ENCODE results near the gene COL6A3.

Gene COL6A3

DNA sequence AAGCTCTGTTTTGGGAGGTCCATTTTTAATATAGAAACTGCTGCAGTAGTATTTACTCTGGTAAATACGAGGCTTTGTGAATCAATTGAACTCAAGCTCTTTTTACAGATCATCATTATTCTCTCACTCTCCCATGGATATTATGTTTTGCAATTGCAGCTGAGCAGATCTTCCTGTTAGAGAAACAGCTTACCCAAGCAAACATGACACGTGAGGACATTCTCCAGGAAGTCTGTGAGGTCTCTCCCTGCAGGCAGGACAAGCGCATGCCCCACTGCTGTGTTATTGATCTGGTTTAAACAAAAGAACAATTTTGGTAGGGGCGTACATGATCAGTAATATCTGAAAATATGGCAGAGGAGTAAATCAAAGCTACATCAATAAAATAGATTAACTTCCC lies 72.1 kb downstream of the COL6A3 start:
- Histone ChIP-seq H3K36me3 (ENCODE audit: insufficient read depth) (no peaks in the 10 kb centered on the region), H3K79me2 (ENCODE audit: insufficient read depth, low read depth) (no peaks in the 10 kb centered on the region), H2AFZ (ENCODE audit: low read depth) (no peak overlapping the region), H4K20me1 (ENCODE audit: insufficient read depth) (no peaks in the 10 kb centered on the region), H3K27ac (no peak overlapping the region), H3K4me2 (no peak overlapping the region), H3K27me3 (ENCODE audit: insufficient read depth, low read depth) (no peaks in the 10 kb centered on the region), H3K4me1 (ENCODE audit: low read depth, poor library complexity, severe bottlenecking) (no peaks in the 10 kb centered on the region), H3K9ac (no peak overlapping the region), H3K4me3 (IDR thresholded peaks at IDR 0.05; ENCODE audit: insufficient read depth, low read depth, low read length) (no peak overlapping the region)
- TF ChIP-seq, protein P1, sequence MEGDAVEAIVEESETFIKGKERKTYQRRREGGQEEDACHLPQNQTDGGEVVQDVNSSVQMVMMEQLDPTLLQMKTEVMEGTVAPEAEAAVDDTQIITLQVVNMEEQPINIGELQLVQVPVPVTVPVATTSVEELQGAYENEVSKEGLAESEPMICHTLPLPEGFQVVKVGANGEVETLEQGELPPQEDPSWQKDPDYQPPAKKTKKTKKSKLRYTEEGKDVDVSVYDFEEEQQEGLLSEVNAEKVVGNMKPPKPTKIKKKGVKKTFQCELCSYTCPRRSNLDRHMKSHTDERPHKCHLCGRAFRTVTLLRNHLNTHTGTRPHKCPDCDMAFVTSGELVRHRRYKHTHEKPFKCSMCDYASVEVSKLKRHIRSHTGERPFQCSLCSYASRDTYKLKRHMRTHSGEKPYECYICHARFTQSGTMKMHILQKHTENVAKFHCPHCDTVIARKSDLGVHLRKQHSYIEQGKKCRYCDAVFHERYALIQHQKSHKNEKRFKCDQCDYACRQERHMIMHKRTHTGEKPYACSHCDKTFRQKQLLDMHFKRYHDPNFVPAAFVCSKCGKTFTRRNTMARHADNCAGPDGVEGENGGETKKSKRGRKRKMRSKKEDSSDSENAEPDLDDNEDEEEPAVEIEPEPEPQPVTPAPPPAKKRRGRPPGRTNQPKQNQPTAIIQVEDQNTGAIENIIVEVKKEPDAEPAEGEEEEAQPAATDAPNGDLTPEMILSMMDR (conservative IDR thresholded peaks at IDR 0.05; ENCODE audit: low read depth, low read length) = no peak

DNA sequence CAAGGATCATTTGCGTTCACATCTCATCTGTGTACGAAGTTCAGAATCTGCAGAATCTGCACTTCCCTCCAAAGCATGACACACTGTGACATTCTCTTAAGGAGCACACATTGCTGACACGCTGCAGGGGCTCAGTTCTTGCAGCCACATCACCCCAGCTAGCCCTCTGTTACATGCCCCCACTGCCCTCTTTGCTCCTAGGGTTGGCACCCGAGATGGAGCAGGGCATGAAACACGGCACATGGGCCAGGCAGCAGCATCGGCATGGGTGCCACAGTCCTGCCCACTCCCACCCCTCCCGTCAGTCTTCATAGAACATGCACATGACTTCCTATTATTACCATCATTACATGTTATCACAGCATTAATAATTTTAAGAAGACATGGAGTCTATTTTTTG lies 76.4 kb downstream of the COL6A3 start:
- Histone ChIP-seq H3K4me1 (ENCODE audit: low read depth, poor library complexity, severe bottlenecking) (no peaks in the 10 kb centered on the region), H3K4me2 (no peak overlapping the region), H2AFZ (ENCODE audit: low read depth) (no peak overlapping the region), H3K79me2 (ENCODE audit: insufficient read depth, low read depth) (no peaks in the 10 kb centered on the region), H3K27ac (no peak overlapping the region), H3K4me3 (IDR thresholded peaks at IDR 0.05; ENCODE audit: insufficient read depth, low read depth, low read length) (no peak overlapping the region), H3K36me3 (ENCODE audit: insufficient read depth) (no peaks in the 10 kb centered on the region), H4K20me1 (ENCODE audit: insufficient read depth) (no peaks in the 10 kb centered on the region), H3K9ac (no peak overlapping the region), H3K27me3 (ENCODE audit: insufficient read depth, low read depth) (no peaks in the 10 kb centered on the region)
- TF ChIP-seq, protein P1 (conservative IDR thresholded peaks at IDR 0.05; ENCODE audit: low read depth, low read length) = no peak

DNA sequence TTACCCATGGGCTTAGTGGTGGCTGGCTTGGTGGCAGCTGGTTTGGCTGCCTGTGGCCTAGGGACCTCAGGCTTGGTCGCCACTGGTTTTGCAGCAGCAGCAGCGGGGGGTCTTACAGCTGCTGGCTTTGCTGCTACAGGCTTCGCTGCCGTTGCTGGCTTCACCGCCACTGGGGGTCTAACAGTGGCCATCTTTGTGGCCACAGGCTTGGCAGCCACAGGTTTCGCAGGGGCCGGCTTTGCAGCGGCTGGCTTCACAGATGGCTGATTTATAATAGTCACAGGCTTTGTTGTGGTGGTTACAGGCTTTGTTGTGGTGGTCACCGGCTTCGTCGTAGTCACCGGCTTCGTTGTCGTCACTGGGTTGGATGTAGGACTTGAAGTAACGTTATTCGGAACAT lies 77.8 kb downstream of the COL6A3 start:
- Histone ChIP-seq H3K9ac (no peak overlapping the region), H3K27me3 (ENCODE audit: insufficient read depth, low read depth) (no peaks in the 10 kb centered on the region), H3K27ac (no peak overlapping the region), H3K4me2 (no peak overlapping the region), H3K4me1 (ENCODE audit: low read depth, poor library complexity, severe bottlenecking) (no peaks in the 10 kb centered on the region), H3K36me3 (ENCODE audit: insufficient read depth) (no peaks in the 10 kb centered on the region), H2AFZ (ENCODE audit: low read depth) (no peak overlapping the region), H4K20me1 (ENCODE audit: insufficient read depth) (no peaks in the 10 kb centered on the region), H3K4me3 (IDR thresholded peaks at IDR 0.05; ENCODE audit: insufficient read depth, low read depth, low read length) (no peak overlapping the region), H3K79me2 (ENCODE audit: insufficient read depth, low read depth) (no peaks in the 10 kb centered on the region)
- TF ChIP-seq, protein P1 (conservative IDR thresholded peaks at IDR 0.05; ENCODE audit: low read depth, low read length) = no peak

DNA sequence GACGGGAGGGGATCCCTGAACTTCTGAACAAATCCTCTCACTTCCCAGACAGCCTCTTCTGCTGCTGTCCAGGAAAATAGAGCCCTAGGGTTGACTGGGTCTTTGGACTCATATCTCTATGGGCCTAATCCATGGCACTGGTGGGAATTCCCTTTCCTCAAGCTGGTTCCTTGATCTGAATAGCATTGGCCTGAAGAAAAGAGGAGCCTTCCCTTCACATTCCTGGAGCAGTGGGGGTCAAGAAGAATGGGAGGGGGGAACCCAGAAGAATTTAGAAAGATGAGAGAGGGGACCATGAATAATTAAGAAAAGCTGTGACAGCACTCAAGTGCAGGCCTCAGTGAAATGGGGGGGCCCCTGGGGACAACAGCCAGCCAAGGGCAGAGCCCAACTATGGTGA lies 80.2 kb downstream of the COL6A3 start:
- H3K4me1 ChIP-seq (ENCODE audit: low read depth, poor library complexity, severe bottlenecking) = no peaks in the 10 kb centered on the region
- H3K4me2 ChIP-seq = no peak overlapping the region
- H2AFZ ChIP-seq (ENCODE audit: low read depth) = no peak overlapping the region
- H3K36me3 ChIP-seq (ENCODE audit: insufficient read depth) = no peaks in the 10 kb centered on the region
- H3K9ac ChIP-seq = no peak overlapping the region
- no peak overlapping the region for H3K27ac ChIP-seq
- H3K4me3 ChIP-seq (IDR thresholded peaks at IDR 0.05; ENCODE audit: insufficient read depth, low read depth, low read length) = no peak overlapping the region
- H3K27me3 ChIP-seq (ENCODE audit: insufficient read depth, low read depth) = no peaks in the 10 kb centered on the region
- TF ChIP-seq, protein P1 (conservative IDR thresholded peaks at IDR 0.05; ENCODE audit: low read depth, low read length) = no peak
- H4K20me1 ChIP-seq (ENCODE audit: insufficient read depth) = no peaks in the 10 kb centered on the region
- no peaks in the 10 kb centered on the region for H3K79me2 ChIP-seq (ENCODE audit: insufficient read depth, low read depth)

DNA sequence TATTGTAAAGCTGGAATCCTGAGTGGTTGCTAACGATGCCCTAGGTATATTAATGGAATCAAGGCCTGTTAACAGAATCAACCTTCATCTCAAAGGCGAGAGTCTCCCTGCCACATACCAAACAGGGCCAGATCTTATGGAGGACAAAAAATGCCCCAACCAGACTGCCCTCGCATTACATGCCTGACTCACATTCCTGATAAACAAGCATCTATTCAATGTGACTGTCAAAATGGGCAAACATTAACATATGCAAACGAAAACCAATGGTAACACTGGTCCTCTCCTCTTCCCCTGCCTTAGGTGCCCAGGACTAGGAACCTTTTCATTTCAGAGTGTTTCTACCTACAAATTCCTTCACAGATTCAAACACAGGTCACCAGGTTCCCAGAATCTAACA lies 83.4 kb downstream of the COL6A3 start:
- no peak overlapping the region for H3K4me2 ChIP-seq
- no peak overlapping the region for H3K4me3 ChIP-seq (IDR thresholded peaks at IDR 0.05; ENCODE audit: insufficient read depth, low read depth, low read length)
- TF ChIP-seq, protein P1 (conservative IDR thresholded peaks at IDR 0.05; ENCODE audit: low read depth, low read length) = no peak
- no peak overlapping the region for H3K27ac ChIP-seq
- H3K36me3 ChIP-seq (ENCODE audit: insufficient read depth) = no peaks in the 10 kb centered on the region
- H4K20me1 ChIP-seq (ENCODE audit: insufficient read depth) = no peaks in the 10 kb centered on the region
- H3K79me2 ChIP-seq (ENCODE audit: insufficient read depth, low read depth) = no peaks in the 10 kb centered on the region
- no peak overlapping the region for H3K9ac ChIP-seq
- no peaks in the 10 kb centered on the region for H3K27me3 ChIP-seq (ENCODE audit: insufficient read depth, low read depth)
- no peaks in the 10 kb centered on the region for H3K4me1 ChIP-seq (ENCODE audit: low read depth, poor library complexity, severe bottlenecking)
- no peak overlapping the region for H2AFZ ChIP-seq (ENCODE audit: low read depth)

Data from KMS-11 (cell line).